Measurements from ENCODE around the gene AK4.
"Not testable (repeated sequence)": the region's sequence is repeated elsewhere in the genome, so short reads cannot be mapped to it uniquely, and the experiment has no call there.

Gene AK4

DNA sequence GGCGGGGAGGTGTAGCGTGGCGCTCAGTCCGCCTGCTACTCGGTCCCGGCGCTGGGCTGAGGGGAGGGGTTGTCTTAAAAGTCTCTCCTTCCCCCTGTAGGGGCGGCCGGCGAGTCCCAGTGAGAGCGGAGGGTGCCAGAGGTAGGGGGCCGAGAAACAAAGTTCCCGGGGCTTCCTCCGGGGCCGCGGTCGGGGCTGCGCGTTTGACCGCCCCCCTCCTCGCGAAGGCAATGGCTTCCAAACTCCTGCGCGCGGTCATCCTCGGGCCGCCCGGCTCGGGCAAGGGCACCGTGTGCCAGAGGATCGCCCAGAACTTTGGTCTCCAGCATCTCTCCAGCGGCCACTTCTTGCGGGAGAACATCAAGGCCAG lies at the start of gene AK4:
AK4 (plus strand) TSS at position 26 of the 370 bp plus-strand sequence; CDS start at position 231, 205 bp downstream.
- in situ Hi-C loops (cut with HindIII; ENCODE audit: low sequenced_read_pairs), result not testable (repeated sequence)

DNA sequence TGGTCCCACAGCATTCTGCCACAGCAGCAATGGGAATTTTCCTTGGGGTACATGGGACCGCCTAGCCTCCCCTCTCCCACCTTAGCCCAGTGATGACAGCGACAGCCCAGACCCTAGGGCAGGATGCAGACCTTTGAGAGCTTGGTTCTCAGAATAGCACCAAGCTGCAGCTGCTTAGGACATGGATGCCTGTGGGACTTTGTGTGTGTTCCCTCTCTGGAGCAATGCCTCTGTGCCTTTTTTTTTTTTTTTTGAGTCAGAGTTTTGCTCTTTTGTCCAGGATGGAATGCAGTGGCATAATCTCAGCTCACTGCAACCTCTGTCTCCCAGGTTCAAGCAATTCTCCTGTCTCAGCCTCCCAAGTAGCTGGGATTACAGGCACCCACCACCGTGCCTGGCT lies 44.2 kb upstream of the AK4 start:
- in situ Hi-C loops (cut with HindIII; ENCODE audit: low sequenced_read_pairs), result no loop called here

DNA sequence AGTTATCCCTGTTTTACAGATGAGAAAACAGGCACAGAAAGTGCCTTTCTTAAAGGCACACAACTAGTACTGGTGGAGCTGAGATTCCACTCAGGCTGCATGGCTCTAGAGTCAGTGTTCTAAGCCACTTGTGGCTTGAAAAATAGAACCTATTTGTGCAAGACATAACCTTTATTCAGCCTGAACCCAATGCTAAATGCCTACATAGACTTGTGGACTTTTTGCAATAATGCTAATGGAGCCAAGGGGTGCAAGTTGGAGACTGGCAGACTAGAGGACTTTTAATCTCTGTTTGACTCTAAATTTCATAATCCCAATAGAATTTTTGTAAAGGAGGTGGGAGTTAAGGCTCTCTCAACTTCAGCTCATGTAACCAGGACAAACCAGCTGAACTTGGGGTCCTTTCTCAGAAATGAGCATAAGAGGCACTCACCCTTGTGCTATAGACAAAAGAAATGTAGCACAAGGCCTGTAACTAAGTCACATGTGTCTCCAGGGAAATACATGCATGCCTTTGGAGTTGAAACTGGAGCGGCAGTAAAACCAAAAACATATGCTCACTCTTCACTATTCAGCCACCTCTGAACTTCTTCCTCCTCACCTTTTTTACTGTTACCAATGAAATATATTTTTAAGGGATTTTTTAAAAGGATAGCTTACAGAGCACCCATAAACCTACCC lies 43.0 kb upstream of the AK4 start:
- in situ Hi-C loops (cut with HindIII; ENCODE audit: low sequenced_read_pairs), result no loop called here

DNA sequence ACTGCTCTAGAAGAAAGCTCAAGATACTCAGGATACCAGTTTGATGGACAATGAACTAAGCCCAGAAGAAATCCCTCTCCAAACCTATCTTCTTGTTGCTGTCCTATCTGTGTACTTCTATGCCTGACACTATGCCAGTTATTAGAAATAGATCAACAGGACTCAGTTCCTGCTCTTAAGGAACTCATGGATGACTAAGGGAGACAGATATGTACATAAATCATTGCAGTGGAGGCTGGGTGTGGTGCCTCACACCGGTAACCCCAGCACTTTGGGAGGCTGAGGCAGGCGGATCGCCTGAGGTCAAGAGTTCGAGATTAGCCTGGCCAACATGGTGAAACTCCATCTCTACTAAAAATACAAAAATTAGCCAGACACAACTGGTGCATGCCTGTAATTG lies 42.4 kb upstream of the AK4 start:
- in situ Hi-C loops (cut with HindIII; ENCODE audit: low sequenced_read_pairs), result no loop called here

DNA sequence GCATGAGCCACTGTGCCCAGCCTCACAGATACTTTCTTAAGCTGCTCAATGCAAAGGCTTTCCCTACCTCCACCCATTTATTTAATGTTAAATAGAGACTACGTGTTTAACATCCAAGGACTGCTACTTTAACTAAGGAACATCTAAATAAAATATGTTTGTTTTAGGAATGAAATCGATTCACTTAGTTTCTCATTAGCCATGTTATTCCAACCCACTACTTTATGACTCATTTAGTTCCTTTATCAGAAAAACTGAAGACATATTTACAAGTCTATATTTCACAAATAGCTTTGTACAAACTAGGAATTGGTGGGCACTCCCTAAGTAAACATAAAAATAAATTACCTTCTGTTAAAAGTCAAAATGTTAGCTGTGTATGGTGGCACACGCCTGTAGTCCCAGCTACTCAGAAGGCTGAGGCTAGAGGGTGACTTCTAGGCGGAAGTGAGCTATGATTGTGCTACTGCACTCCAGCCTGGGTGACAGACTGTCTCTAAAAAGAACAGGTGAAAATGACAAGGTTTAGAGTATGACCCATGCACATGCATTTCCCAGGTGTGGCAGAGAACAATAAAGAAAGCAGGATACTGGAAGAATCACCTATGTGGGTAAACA lies 39.9 kb upstream of the AK4 start:
- in situ Hi-C loops (cut with HindIII; ENCODE audit: low sequenced_read_pairs), result no loop called here

DNA sequence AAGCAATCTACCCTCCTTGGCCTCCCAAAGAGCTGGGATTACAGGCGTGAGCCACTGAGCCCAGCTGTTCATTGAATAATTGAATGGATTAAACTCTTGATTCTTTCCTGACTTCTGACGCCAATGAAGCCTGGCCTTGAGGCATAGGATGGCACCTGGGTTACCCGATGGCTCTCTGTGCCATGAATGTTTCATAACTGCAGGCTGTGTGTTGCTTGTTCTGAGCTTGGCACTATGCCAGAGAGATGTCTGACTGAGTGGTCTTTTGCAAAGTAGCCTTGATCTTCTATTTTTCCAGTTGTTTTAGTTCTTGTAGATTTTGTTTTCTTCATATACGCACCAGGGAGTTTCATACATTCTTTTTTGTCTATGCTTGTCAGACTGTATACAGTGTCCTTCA lies 38.5 kb upstream of the AK4 start:
- in situ Hi-C loops (cut with HindIII; ENCODE audit: low sequenced_read_pairs), result no loop called here

DNA sequence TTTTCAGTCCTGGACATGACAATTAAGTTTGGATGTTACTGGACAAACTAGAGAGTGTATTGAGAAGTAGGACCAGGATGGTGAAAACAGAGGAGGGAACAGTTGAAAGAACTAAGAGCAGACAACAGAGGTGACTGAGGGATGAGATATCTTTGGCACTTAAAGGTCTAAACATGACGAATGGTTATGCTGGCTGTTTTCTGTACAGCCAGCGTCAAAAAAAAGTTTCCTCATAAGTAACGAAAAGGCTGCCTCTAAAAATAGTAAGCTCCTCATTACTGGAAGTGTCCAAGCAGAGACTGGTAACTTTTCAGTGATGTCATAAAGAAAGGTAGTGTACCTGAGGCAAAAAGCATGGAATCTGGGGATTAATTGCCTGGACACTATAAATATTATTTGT lies 35.2 kb upstream of the AK4 start:
- in situ Hi-C loops (cut with HindIII; ENCODE audit: low sequenced_read_pairs), result loop anchor here (5.0 kb wide), 1 partner anchor 51 kb away; no protein-coding TSS in a partner anchor

DNA sequence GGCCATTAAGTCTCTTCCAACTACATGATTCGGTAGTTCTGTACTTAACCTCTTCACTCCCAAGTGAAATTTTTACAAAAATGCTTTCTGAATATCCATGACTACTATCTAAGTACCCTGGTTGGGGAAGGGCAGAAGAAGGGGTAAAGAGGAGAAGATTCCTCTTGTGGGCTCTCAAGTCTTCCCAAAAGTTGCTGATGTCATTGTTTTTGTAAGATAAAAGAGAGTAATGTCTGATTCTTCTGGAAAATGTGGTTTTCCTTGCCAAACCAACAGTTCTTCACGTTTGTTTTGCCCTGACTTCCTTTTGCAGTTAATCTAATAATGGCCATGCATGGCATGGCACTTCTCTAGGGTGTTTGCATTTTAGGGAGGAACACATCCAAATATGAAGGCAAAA lies 34.7 kb upstream of the AK4 start:
- in situ Hi-C loops (cut with HindIII; ENCODE audit: low sequenced_read_pairs), result loop anchor here (5.0 kb wide), 1 partner anchor 51 kb away; no protein-coding TSS in a partner anchor

DNA sequence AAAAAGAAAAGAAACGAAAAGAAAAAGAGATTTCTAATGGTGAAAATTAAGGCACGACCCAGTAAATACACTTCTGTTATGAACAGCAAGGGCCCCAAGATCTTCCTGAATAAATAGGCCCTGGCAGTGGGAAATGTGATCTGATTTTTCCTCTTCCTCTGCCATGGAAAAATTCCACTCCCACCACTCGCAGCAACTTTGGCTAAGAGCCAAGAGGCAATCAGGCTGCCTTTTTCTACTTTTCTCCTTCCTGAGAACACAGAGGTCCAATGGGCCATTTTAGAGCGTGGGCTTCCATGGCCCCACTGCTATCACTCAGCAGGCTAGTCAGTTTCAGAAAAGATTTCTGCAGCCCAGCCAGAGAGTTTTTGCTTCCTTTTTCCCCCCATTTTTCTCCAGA lies 33.7 kb upstream of the AK4 start:
- in situ Hi-C loops (cut with HindIII; ENCODE audit: low sequenced_read_pairs), result loop anchor here (5.0 kb wide), 1 partner anchor 52 kb away; no protein-coding TSS in a partner anchor

DNA sequence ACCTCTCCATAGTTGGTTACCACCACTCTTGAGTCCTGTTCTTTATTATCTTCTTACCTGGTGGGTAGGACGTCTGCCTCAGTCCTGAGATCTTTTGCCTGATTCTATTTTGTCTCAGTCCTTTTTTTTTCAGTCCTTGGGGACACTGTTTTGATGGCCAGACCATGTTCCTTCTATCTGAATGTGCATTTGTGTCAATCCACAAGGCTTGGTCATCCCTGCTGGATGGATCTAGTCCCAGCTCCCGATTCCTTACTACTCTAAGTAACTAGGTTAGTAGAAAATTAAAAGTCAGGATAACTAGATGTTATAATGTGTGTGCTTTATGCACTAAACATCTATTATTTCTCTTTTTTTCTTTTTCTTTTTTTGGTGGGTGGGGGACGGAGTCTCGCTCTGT lies 28.1 kb upstream of the AK4 start:
- in situ Hi-C loops (cut with HindIII; ENCODE audit: low sequenced_read_pairs), result no loop called here

DNA sequence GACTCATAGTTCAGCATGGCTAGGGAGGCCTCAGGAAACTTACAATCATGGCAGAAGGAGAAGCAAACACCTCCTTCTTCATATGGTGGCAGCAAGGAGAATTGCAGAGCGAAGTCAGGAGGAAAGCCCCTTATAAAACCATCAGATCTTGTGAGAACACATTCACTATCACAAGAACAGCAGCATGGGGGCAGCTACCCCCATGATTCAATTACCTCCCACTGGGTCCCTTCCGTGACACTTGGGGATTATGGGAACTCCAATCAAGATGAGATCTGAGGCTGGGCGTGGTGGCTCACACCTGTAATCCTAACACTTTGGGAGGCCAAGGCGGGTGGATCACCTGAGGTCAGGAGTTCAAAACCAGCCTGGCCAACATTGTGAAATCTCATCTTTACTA lies 18.9 kb upstream of the AK4 start:
- in situ Hi-C loops (cut with HindIII; ENCODE audit: low sequenced_read_pairs), result not testable (repeated sequence)

DNA sequence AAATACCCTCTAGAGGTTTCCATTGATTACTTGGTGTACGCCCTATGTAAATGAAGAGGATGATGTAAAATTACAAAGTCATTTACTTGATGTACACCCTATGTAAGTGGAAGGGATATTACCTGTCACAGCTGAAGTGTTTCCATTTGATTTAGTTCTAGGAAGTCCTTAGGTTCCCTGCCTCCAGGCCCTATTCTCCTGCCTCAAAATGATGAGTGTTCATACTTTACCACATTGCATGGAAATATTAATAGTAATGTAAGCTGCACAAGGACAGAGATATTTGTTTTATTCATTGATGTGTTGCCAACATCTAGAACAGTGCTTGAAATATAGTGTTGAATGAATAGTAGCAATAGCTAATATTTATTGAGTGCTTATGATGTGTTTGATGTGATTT lies 9.5 kb upstream of the AK4 start:
- in situ Hi-C loops (cut with HindIII; ENCODE audit: low sequenced_read_pairs), result no loop called here

DNA sequence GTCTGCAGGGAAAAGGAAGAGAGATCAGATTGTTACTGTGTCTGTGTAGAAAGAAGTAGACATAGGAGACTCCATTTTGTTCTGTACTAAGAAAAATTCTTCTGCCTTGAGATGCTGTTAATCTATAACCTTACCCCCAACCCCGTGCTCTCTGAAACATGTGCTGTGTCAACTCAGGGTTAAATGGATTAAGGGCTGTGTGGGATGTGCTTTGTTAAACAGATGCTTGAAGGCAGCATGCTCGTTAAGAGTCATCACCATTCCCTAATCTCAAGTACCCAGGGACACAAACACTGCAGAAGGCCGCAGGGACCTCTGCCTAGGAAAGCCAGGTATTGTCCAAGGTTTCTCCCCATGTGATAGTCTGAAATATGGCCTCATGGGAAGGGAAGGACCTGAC lies 8.2 kb upstream of the AK4 start:
- in situ Hi-C loops (cut with HindIII; ENCODE audit: low sequenced_read_pairs), result not testable (repeated sequence)

DNA sequence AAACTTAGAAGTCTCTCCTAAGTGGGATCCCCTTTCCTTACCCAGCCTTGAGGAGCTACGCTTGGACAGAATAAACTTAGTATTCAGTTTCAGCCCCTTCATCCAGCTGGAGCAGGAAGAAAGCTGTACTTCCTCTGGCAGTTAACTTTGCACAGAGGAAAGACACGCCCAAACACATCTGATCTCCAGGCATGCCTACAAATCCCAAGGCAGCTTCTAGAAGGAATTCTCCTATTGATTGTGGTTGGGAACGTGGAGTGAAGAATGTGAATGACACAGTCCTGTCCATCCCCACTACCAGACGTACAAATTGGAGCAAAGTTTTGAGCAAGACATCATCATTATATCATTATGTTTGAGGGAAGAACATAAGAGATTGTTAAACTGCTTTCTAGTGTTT lies 6.6 kb upstream of the AK4 start:
- in situ Hi-C loops (cut with HindIII; ENCODE audit: low sequenced_read_pairs), result no loop called here

DNA sequence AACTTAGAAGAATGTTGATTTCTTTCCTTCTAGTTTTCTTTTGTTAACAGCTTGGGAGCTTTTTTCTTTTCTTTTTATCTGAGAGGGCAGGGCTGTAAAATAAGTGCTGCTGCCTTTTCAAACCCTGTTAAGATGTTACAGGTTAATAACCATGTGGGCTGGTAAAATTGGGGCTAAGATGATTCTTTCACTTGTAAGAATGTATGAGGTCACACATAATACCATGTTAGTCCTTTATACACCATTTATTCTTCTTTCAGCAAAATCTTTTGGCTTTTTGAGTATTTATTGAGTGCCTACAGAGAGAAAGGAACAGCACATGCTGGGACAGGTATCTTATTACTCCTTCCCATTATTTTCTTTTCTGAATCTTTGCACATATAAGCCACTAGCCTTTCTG lies 6.1 kb upstream of the AK4 start:
- in situ Hi-C loops (cut with HindIII; ENCODE audit: low sequenced_read_pairs), result no loop called here

DNA sequence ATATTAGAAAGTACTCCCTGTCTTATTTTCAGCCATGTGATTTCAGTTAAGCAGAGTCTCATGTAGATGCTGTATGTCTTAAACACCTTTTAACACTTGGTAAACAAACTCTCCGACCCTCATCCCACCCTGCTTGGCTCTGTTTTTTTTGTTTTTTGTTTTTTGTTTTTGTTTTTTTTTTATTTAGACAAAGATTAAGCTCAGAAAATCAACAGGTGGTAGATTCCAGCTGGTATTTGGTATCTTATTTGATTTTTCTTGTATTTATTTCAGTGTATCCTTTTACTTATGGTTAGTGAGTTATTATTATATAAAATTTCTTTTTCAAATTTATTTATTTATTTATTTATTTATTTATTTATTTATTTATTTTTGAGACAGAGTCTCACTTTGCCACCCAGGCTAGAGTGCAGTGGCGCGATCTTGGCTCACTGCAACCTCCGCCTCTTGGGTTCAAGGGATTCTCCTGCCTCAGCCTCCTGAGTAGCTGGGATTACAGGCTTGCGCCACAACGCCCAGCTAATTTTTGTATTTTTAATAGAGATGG lies 4.8 kb upstream of the AK4 start:
- in situ Hi-C loops (cut with HindIII; ENCODE audit: low sequenced_read_pairs), result not testable (repeated sequence)

DNA sequence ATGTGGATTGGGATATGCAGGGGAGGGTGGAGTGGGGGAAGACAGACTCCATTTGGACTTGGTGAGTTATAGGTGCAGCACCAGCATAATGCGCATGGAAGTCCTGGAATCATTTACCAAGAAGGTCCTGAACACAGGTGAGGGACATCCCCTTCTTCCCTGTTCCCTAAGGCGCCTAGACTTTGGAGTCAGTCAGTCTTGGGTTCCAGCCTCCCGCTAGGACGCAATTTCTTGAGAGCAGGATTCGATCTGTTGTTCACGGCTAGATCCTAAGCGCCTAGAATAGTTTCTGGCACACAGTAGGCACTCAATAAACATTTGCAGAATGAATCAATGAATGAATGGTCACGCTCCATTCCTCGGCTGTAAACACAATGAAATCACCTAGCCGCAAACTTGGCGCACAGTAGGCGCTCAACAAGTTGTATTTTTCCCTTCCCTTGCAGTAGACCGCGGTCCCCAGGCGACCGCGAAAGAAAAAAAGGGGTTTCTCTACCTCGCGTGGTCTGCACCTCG lies 1.0 kb upstream of the AK4 start:
- in situ Hi-C loops (cut with HindIII; ENCODE audit: low sequenced_read_pairs), result no loop called here

DNA sequence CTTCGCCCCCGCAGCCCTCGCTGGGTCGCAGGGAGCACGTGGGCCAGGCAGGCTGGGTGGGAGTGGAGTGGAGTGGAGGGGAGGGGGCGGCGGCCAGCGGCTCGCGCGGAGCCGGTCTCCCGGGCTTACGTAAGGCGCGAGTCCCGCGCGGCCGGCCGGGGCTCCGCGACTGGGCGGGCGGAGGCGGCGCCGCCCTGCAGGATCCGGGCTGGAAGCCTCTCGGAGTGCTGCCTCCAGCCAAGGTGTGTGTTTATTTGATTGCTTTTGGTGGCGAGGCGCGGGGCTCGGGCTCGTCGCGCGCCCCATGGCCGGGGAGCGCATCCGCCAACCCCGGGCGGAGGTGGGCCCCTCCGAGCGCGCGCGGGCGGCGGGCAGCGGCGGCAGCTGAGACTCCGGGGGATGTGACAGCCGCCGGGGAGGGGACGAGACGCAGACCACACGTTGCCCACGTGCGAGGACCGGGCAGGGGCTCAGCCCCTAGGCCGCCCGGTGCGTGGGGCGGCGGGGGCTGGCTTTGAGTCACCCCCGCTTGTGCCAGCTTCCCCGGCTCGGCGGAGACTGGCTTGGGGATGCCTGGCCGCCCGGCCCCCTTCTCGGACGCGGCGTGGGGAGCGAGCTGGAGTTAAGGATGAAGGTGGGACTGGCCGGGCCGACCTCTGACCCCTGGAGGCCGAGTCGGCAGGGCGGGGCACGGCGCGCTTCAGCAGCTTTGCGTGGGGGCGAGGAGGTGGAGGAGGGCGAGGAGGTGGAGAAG lies 402 bp upstream of the AK4 start:
- in situ Hi-C loops (cut with HindIII; ENCODE audit: low sequenced_read_pairs), result no loop called here

DNA sequence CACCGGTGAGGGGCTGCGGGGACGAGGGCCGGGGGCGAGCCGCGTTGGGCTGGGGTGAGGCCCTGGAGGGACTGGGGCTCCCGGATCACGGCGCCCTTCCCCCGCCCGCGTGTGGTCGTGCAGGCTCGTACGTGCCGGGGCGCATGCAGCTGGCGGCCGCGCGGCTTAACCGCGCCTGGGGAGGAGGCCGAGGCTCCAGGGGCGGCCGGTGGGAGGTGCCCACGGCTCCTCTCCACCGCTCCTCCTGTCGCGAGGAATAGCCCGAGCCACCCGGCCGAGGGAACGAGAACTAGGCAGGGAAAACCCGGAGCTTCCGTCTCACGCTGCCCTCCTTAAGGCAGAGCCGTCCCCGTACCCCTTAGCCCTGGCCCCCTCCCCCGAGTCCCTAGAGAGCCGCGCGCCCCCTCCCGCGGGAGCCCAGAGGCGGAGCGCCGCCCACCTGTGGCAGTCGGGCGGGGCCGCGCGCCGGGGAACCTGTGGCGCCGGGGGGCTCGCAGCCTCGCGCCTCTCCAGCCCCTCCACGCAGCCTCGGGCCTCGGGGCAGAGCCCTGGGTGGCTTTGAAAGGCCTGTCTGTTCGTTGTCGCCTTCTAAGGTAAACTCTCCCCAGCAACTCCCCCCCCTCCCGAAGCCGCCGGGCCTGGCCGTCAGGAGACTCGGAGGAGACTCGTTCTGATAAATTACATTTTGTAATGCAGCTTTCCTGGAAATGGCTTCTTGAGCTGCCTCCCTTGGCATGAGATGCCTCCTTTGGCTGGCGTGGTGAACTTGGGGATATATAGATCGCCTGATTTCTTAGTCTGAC lies 746 bp downstream of the AK4 start:
- in situ Hi-C loops (cut with HindIII; ENCODE audit: low sequenced_read_pairs), result no loop called here

DNA sequence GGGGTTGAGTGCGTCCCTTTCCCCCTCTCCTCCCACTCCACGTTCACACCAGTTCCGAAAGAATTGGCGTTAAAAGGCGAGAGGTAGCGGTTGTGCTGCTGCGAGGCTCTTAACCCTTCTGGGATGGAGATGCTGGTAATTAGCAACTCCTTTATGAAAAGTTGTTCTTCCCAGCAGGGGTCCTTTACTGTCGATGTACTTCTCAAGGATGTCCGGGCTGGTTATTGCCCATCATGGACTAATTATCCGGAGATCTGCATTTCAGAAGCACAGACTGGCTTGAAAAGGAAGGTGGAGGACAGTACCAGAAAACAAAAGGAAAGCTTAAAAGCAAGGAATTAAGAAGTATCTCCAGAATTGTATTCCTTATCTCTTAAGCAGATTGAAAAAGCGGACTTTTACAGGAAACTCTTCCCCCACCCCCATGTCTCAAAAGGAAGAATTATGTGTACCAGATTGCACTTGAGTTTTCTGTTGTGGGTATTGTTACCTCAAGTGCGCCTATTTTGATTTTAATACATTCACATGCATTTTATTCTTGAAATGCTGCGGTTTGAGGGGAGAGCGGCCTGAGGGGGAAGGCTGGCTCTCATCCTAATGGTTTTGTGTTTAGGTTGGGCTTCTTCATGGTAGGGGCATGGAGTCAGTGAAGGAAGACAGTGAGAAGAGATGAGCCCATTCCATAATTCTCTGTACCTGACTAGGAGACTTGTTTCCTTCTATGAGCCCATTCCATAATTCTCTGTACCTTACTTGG lies 1.5 kb downstream of the AK4 start:
- in situ Hi-C loops (cut with HindIII; ENCODE audit: low sequenced_read_pairs), result no loop called here

Data from endothelial cell of hepatic sinusoid (primary cell).